COLO668 (cell line): ENCODE results near the gene UBR2.
"Not testable (repeated sequence)": the region's sequence is repeated elsewhere in the genome, so short reads cannot be mapped to it uniquely, and the experiment has no call there.

Source experiments
- DNase-seq: peaks from one replicate; lab custom pipeline; 2025; ENCODE audit not compliant: unreplicated experiment; lab: John Stamatoyannopoulos, UW

UBR2 gene

GRCh38 chr6:42552380-42552779 is 11.4 kb upstream of the UBR2 start:
- no peak for DNase-seq

DNA sequence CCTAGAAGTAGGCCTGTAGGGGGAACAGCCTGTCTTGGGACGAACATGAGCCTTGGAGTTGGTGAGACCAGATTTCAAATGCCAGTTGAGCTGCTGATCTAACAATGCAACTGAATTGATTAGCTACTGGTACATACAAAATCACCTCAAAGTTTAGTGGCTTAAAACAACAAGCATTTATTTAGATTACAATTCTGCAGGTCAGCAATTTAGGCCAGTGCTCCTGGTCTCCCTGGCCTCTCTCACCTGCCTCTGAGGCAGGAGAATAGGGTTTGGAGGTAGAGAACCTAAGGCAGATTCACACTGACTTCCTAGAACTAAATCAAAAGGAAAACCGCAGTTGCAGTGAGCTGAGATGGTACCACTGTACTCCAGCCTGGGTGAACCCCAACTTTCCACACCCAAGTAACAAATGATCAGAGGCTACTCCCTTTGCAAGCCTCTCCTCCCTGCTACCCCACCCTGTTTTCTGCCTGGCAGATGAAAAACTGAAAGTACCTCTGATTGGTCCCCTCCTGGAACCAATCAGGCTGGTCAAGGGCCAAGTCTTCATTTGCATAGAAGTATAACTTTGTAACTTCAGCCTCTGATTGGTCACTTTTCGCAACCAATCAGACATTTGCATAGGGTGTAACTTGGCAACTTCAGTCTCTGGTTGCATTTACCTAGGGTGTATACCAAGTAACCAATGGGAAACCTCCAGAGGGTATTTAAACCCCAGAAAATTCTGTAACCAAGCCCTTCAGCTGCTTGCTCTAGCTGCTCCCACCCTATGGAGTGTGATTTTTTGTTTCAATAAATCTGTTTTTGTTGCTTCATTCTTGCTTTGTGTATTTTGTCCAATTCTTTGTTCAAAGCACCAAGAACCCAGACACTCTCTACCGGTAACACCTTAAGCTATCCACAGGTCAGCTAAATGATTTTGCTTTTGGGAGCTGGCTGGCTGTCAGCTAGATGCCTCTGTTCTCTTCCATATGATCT is 8.1 kb upstream of the UBR2 start:
- DNase-seq: no peak

- DNase-seq: no peak
Observed at GRCh38 chr6:42556462-42556861, 7.4 kb upstream of the UBR2 start.

DNA sequence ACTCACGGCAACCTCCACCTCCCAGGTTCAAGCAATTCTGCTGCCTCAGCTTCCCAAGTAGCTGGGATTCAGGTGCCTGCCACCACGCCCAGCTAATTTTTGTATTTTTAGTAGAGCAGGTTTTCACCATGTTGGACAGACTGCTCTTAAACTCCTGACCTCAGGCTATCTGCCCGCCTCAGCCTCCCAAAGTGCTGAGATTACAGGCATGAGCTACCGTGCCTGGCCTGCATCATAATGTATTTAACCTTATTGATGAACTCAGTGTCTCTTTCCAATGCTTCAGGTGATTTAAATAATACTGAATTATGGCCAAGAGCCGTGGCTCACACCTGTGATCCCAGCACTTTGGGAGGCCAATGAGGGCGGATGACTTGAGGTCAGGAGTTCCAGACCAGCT is 4.6 kb upstream of the UBR2 start:
- DNase-seq: not testable (repeated sequence)

DNA sequence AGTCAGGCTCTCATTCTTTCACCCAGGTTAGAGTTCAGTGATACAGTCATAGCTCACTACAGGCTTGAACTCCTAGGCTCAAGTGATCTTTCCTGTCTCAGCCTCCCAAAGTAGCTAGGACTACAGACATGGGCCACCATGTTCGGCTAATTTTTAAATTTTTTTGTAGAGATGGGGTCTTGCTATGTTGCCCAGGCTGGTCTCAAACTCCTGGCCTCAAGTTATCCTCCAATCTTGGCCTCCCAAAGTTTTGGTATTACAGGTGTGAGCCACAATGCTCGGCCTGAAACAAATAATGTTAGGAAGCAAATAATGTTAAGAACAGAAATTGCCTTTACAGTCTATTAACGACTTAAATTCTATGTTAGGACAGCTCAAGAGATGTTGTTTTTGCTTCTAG is 1.8 kb upstream of the UBR2 start:
- DNase-seq: no peak

DNA sequence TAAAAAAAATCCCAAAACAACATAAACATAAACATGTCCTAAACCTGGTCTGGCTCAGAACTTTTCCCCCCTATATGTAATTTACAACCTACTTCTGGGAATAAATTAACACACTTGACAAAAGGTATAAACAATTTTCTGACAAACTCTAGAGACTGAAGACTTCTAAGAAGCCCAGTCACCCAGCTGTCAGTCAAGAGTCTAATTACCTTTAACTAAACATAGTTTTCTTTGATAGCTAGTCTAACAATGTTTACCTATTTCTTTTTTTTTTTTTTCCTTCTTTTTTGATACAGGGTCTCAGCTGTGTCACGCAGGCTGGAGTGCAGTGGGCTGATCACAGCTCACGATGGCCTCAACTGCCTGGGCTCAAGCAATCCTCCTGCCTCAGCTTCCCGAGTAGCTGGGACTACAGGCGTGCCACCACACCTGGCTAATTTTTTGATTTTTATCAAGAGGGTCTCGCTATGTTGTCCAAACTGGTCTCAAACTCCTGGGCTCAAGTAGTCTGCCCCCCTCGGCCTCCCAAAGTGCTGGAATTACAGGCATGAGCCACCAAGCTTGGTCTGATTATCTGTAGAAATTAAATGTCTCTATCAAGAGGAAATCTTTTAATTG is 932 bp upstream of the UBR2 start:
- DNase-seq: no peak

DNA sequence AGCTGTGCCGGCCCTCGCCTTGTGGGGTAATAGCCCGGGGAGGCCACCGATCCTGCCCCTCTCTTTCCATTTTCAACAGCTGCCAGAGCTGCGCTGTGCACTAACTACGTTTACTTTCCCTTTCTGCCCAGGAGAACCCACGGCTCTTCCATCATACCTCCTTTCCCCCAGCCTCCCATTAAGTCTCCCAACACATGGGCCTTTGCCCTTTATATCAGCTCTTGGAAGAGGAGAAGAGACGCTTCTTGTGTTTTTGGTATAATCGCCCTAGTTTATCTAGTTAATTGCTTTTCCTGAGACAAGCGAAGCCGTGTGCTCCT is 637 bp downstream of the UBR2 start:
- no peak for DNase-seq

- DNase-seq: no peak
Observed at GRCh38 chr6:42565823-42566613, 2.2 kb downstream of the UBR2 start.

DNA sequence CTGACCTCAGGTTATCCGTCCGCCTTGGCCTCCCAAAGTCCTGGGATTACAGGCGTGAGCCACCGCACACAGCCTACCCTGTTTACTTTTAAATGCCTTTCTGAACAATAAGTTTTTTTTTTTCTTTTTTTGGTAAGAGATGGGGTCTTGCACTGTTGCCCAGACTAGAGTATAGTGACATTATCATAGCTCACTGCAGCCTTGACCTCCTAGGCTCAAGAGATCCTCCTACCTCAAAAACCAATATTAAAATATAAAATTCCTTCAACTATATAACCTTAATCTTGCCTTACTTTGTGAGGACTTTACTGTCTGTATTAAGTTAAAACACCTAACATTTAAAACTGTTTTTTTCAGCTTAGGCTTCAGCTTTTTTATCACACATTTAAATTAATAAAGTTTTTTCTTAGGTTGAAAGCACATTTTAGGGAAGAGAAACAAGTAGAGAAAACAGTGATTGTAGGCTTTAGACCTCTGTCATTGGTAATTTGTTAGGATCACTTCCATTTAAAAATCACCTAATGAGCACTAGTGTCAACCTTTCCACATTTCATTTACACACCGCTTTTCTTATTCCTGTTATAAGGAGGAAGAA is 2.9 kb downstream of the UBR2 start:
- DNase-seq: no peak

DNA sequence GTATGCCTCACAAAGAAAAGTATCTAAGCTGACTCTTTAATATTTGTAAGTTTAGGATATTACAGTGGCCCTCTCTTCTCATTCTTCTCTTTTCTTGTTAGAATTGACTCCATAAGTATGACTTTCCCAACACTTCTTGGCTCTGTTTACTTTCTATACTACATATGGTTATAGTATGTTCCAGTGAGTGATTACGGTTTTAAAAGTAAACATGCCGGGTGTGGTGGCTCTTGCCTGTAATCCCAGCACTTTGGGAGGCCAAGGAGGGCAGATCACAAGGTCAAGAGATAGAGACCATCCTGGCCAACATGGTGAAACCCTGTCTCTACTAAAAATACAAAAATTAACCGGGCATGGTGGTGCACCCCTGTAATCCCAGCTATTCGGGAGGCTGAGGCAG is 3.4 kb downstream of the UBR2 start:
- not testable (repeated sequence) for DNase-seq

DNA sequence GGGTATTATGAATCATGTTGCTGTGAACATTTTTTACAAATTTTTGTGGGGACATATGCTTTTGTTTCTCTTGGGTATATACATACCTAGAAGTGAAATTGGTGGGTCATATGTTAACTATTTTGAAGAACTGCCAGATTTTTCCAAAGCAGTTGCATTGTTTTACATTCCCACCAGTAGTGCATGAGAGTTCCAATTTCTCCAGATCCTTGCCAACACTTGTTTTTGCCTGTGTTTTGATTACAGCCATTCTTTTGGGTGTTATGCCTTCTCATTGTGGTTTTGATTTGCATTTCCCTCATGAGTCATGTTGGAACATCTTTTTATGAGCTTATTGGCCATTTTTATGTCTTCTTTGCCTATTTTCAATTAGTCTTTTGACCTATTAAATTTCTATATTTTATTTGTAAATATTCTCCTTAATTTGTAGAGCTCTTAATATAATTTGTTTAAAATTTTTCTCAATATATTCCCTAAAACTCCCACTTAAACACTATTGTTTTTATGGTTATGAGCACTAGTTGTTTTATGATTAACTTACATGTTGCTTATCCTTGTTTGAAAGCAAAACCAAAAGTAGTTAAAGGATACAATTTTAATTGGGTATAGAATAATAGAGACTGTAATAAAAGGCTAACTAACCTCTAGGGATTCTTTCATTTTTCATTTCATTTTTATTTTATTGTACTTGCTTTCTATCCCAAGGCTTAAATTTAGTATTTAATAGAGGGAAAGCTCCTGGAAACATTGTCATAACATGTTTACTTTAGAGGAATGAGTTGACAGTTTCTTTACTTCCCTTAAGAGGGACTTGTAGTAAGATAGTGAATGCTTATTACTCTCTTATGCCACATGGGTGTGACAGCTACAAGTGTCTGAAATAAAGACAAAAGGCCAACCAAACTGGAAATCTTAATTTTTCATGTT is 5.5 kb downstream of the UBR2 start:
- DNase-seq: no peak

GRCh38 chr6:42571611-42572342 is 7.9 kb downstream of the UBR2 start:
- no peak for DNase-seq

DNA sequence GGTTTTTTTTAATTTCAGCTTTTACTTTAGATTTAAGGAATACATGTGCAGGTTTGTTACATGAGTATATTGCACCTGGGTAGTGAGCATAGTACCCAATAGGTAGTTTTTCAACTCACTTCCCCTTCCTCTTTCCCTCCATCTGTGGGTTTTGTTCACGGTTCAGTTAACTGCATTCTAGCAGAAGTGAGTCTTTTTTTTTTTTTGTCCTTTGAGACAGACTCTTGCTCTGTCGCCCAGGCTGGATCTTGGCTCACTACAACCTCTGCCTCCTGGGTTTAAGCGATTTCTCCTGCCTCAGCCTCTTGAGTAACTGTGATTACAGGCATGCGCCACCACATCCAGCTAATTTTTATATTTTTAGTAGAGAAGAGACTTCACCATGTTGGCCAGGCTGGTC is 8.7 kb downstream of the UBR2 start:
- DNase-seq: no peak

DNA sequence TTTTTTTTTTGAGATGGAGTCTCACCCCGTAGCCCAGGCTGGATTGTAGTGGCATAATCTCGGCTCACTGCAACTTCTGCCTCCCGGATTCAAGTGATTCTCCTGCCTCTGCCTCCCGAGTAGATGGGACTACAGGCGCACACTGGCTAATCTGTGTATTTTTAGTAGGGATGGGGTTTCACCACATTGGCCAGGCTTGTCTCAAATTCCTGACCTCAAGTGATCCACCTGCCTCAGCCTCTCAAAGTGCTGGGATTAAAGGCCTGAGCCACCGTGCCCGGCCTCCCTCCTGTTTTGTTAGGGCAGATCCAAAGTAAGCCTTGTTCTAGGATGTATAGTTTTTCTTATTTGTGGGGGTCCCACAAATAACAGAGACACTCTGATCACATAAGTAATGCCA is 12.7 kb downstream of the UBR2 start:
- DNase-seq: not testable (repeated sequence)

DNA sequence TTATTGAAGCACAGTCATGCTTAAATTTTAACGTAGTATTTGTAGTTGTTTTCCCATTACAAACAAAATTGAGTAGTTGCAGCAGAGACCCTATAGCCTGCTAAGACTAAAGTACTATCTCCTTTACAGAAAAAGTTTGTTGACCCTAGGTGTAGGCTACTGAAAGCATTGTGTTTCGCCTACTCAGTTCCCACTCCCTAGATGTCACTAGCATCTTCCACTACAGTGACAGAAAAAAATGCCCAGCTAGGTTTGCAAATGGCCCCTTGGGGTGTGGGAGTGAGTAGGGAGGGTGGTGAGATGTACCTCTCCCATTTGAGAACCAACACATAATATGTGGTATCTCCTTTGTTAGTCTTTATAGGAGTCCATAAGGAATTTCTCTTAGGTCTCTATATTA is 34.5 kb downstream of the UBR2 start:
- no peak for DNase-seq

GRCh38 chr6:42599558-42599957 is 35.7 kb downstream of the UBR2 start:
- DNase-seq: no peak

DNA sequence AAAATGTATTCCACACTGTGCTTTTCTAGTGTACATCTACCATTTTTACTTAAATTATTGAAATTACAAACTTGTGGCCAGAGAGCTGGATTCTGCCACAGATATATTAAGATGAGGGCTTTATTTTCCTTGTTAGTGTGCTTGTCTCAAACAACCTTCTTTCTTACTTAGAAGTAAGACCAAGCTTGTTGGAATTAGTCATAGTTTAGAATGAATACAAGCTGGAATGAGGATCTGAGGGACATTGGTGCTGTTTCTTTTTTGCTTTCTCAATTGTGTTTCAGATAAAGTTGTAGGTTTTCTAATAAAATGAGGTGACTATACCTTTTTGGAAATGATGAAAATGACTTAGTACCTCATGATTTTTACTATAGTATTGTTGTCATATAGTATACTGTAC is 40.3 kb downstream of the UBR2 start:
- DNase-seq: no peak

DNA sequence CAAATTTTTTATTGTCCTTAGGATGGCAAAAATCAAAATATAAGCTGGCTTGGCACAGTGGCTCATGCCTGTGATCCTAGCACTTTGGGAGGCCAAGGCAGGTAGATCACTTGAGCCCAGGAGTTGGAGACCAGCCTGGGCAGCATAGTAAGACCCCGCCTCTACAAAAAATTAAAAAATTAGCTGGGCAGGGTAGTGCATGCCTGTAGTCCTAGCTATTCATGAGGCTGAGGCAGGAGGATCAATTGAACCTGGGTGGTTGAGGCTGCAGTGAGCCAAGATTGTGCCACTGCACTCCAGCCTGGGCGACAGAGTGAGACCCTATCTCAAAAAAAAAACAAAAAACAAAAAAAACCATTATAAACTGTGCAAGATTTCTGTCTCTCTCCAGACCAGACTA is 40.9 kb downstream of the UBR2 start:
- not testable (repeated sequence) for DNase-seq

GRCh38 chr6:42610416-42610815 is 46.6 kb downstream of the UBR2 start:
- DNase-seq: no peak

- DNase-seq: no peak
Observed at GRCh38 chr6:42615518-42615917, 51.7 kb downstream of the UBR2 start.
